Measurements from ENCODE around the gene TMEM38B. TPM values are rescaled to one million over a fixed set of nuclear protein-coding genes. Genes with fewer than 3 reads are reported as not detected.

TMEM38B gene
- total RNA-seq, 4 donors from 2014 or later: 38.4 to 80.9 (median 60.2) TPM

DNA sequence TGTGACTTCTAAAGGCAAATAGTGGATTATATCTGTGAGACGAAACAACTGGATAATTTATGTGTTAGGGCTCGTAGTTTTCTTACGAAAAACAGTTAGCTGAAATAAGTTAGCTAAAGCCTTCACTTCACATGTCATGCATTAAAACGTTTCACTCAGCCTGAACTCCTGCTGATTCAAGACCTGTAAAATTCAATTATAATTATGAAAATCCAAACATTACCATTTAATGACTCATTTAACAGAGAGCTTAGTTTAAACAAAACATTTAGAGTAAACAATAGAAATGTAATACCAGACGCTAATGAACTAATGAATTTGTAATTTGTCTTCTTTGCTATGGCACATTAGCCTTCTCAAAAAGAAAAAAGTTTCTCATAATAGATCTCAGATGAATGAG is 30.4 kb upstream of the TMEM38B start:
- no peak for DNase-seq
- TF ChIP-seq POLR2A (IDR thresholded peaks at IDR 0.05): no peak
- TF ChIP-seq, protein P1, sequence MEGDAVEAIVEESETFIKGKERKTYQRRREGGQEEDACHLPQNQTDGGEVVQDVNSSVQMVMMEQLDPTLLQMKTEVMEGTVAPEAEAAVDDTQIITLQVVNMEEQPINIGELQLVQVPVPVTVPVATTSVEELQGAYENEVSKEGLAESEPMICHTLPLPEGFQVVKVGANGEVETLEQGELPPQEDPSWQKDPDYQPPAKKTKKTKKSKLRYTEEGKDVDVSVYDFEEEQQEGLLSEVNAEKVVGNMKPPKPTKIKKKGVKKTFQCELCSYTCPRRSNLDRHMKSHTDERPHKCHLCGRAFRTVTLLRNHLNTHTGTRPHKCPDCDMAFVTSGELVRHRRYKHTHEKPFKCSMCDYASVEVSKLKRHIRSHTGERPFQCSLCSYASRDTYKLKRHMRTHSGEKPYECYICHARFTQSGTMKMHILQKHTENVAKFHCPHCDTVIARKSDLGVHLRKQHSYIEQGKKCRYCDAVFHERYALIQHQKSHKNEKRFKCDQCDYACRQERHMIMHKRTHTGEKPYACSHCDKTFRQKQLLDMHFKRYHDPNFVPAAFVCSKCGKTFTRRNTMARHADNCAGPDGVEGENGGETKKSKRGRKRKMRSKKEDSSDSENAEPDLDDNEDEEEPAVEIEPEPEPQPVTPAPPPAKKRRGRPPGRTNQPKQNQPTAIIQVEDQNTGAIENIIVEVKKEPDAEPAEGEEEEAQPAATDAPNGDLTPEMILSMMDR (IDR thresholded peaks at IDR 0.05): no peak
- no peaks in the 10 kb centered on the region for H3K4me1 ChIP-seq
- intact Hi-C loops (cut with DNase I): no loop called here
- WGBS, 2 donors: 87 to 89% methylated on average over 5 of the region's 5 CpGs
- H3K4me3 ChIP-seq (replicated peaks in 1 of 3): no peak overlapping the region
- H3K36me3 ChIP-seq: no peaks in the 10 kb centered on the region
- no peak overlapping the region for H3K27ac ChIP-seq
- no peaks in the 10 kb centered on the region for H3K9me3 ChIP-seq
- H3K27me3 ChIP-seq: no peaks in the 10 kb centered on the region

DNA sequence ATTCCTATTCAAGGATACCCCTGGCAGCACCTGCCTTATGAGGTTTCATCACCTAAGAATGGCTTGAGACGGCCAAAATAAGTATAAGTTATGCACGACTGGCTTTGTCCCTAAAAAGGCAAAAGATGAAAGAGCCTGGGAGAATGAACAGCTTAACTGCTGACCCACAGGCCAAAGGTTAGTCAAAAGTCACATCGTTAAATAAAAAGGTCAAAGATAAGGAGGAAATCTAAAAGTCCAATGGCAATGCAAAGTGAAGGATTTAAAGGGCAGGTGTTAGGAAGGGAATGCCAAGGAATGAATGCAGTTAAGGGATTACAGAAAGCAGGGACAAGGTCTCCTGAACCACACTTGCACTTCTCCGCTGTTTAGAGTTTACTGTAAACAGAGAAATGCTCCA is 26.5 kb upstream of the TMEM38B start:
- Histone ChIP-seq H3K27me3 (no peaks in the 10 kb centered on the region), H3K27ac (no peak overlapping the region), H3K9me3 (no peaks in the 10 kb centered on the region), H3K4me1 (no peaks in the 10 kb centered on the region), H3K36me3 (no peaks in the 10 kb centered on the region), H3K4me3 (replicated peaks in 1 of 3) (no peak overlapping the region)
- WGBS, 2 donors: 35 to 60% methylated on average over 4 of the region's 4 CpGs
- TF ChIP-seq, protein P1 (IDR thresholded peaks at IDR 0.05): no peak
- TF ChIP-seq POLR2A (IDR thresholded peaks at IDR 0.05): no peak
- intact Hi-C loops (cut with DNase I): no loop called here
- no peak for DNase-seq

DNA sequence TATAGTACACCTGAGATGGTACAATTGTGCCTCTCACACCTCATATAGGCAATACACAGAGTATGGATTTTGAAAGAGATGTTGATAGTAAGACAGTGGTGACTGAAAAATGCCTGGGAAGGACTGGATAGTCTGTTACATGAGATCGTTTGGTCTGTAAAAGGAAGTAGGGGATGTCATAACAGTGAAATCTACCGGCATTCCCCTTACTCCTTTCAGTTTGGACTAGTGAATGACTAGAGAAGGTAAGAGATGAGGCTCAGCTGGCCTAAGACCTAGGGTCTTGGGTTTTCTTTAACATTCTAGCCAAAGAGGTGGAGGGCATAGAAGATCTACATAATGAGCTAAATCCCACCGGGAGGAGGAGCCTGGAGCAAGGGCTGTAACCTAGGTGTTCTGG is 24.0 kb upstream of the TMEM38B start:
- Histone ChIP-seq H3K4me1 (no peaks in the 10 kb centered on the region), H3K9me3 (no peaks in the 10 kb centered on the region), H3K27me3 (no peaks in the 10 kb centered on the region), H3K36me3 (no peaks in the 10 kb centered on the region), H3K4me3 (replicated peaks in 1 of 3) (no peak overlapping the region), H3K27ac (no peak overlapping the region)
- WGBS, 2 donors: 66 to 69% methylated on average over 3 of the region's 3 CpGs
- intact Hi-C loops (cut with DNase I): no loop called here
- no peak for DNase-seq
- no peak for TF ChIP-seq POLR2A (IDR thresholded peaks at IDR 0.05)
- TF ChIP-seq, protein P1 (IDR thresholded peaks at IDR 0.05): no peak

DNA sequence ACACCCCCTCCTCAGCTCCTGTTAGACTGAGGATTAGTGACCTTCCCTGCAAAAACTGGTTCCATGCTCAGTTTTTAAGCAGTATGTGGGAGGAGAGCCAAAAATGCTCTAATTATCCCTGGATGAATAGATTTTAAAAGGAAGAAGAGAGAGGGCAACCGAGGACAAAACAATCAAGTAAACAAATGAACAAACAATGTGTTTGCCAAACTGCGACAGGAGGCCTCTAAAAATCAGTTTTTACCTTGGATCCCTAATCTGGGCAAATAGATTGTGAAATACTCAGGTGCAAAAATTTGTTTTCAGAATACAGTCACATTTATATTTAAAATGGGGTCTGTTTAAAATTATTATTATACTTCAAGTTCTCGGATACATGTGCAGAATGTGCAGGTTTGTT is 23.6 kb upstream of the TMEM38B start:
- Histone ChIP-seq H3K9me3 (no peaks in the 10 kb centered on the region), H3K36me3 (no peaks in the 10 kb centered on the region), H3K4me1 (no peaks in the 10 kb centered on the region), H3K27me3 (no peaks in the 10 kb centered on the region), H3K4me3 (replicated peaks in 1 of 3) (no peak overlapping the region), H3K27ac (no peak overlapping the region)
- intact Hi-C loops (cut with DNase I): no loop called here
- no peak for DNase-seq
- WGBS, 2 donors: 74 to 75% methylated on average over 3 of the region's 3 CpGs
- no peak for TF ChIP-seq POLR2A (IDR thresholded peaks at IDR 0.05)
- TF ChIP-seq, protein P1 (IDR thresholded peaks at IDR 0.05): no peak

DNA sequence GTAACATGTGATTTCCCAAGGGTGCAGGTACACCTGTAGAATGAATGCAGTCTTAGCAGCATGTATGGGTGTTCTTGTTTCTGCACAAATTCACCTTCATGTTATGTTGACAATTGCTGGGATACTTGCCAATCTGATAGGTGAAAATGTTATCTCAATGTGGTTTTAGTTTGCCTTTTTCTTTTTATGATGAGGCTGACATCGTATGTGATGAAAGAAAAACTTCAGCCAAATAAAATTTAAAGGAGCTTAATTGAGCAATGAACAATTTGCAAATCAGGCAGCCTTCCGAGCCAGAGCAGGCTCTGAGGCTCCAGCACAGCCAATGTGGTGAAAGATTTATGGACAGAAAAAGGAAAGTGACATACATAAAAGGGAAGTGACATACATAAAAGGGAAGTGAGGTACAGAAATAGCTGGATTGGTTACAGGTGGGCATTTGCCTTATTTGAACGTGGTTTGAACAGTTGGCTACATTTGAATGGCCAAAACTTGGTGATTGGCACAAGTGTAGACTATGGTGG is 21.6 kb upstream of the TMEM38B start:
- H3K27ac ChIP-seq: no peak overlapping the region
- no peaks in the 10 kb centered on the region for H3K36me3 ChIP-seq
- intact Hi-C loops (cut with DNase I): no loop called here
- no peak for TF ChIP-seq POLR2A (IDR thresholded peaks at IDR 0.05)
- TF ChIP-seq, protein P1 (IDR thresholded peaks at IDR 0.05): no peak
- DNase-seq: no peak
- H3K4me3 ChIP-seq (replicated peaks in 1 of 3): no peak overlapping the region
- no peaks in the 10 kb centered on the region for H3K4me1 ChIP-seq
- H3K9me3 ChIP-seq: no peaks in the 10 kb centered on the region
- H3K27me3 ChIP-seq: no peaks in the 10 kb centered on the region
- WGBS, 2 donors: 60% methylated on average over 3 of the region's 3 CpGs

Data from thyroid gland (tissue), 4 donors.